Lung (tissue), 13 donors: ENCODE measurements around the gene LONRF2. TPM values are rescaled to one million over a fixed set of nuclear protein-coding genes. Genes with fewer than 3 reads are reported as not detected.

Source experiments
- ATAC-seq: fragments of 200-7000 bp; cut with Tn5 transposase; one replicate; pipeline ENCODE4 v1.9.1; 2020; ENCODE audit warnings: moderate number of reproducible peaks; ENCODE audit not compliant: insufficient read depth, low FRiP score
- DNase-seq, 3 donors: peaks; one replicate each; pipeline ENCODE4 v3.0.0-alpha.2; 2013 to 2017
- H3K27ac ChIP-seq, 2 donors: one replicate each; pipeline ENCODE4 v1.5.1; 2013; ENCODE audit warnings: mild to moderate bottlenecking in 2 of 2, moderate library complexity in 2 of 2, control low read depth in 1 of 2, inconsistent platforms in 1 of 2, low read depth in 1 of 2, low read length in 1 of 2
- H3K27me3 ChIP-seq, 3 donors: one replicate each; pipeline ENCODE4 v1.5.1; 2013; ENCODE audit warnings: low read length in 2 of 3; ENCODE audit not compliant: control insufficient read depth in 3 of 3, insufficient read depth in 3 of 3
- H3K36me3 ChIP-seq, 4 donors: one replicate each; pipeline ENCODE4 v1.5.1; 2013; ENCODE audit warnings: low read length in 4 of 4, mild to moderate bottlenecking in 1 of 4, moderate library complexity in 1 of 4; ENCODE audit not compliant: control insufficient read depth in 4 of 4, insufficient read depth in 4 of 4
- H3K4me1 ChIP-seq, 5 donors: one replicate each; pipeline ENCODE4 v1.5.1; 2013; ENCODE audit warnings: low read length in 5 of 5, mild to moderate bottlenecking in 2 of 5, moderate library complexity in 1 of 5; ENCODE audit not compliant: control insufficient read depth in 5 of 5, insufficient read depth in 5 of 5
- H3K4me3 ChIP-seq: one replicate; pipeline ENCODE4 v1.5.1; 2013; ENCODE audit warnings: mild to moderate bottlenecking, control low read depth, moderate library complexity
- H3K9ac ChIP-seq, 2 donors: one replicate each; pipeline ENCODE4 v1.5.1; 2013; ENCODE audit warnings: low read length in 2 of 2, control low read depth in 1 of 2; ENCODE audit not compliant: insufficient read depth in 1 of 2
- H3K9me3 ChIP-seq, 4 donors: one replicate each; pipeline ENCODE4 v1.5.1; 2013; ENCODE audit warnings: low read length in 3 of 4, mild to moderate bottlenecking in 1 of 4, moderate library complexity in 1 of 4; ENCODE audit not compliant: control insufficient read depth in 4 of 4, insufficient read depth in 3 of 4
- whole genome bisulfite sequencing, 2 donors: extraction: QIAGEN DNeasy Blood & Tissue Kit; methylation state at CpG; one replicate each; pipeline ENCODE4 v1.1.7; 2013; 5-methylcytosine and 5-hydroxymethylcytosine counted together
- polyA plus RNA-seq, 2 donors: library from polyadenylated mRNA; stranded (reverse); fragments of 200-250 nt; gene quantifications; one replicate each; pipeline ENCODE4 v1.2.1, GENCODE V29; 2013
- small RNA-seq: library from RNA; depleted of rRNA; stranded (forward); fragments of <200 nt; gene quantifications from one replicate; pipeline ENCODE3, GENCODE V24; 2014; ENCODE audit warnings: low replicate concordance
- total RNA-seq, 2 donors: library from RNA; depleted of rRNA in 1 of 2; stranded (reverse); fragments of >200 nt in 1 of 2; gene quantifications; one replicate each; pipeline ENCODE4 v1.2.1, GENCODE V29; 2014 to 2021
- TF ChIP-seq, protein P1 (sequence below): IDR thresholded peaks from 2 replicates; pipeline ENCODE4 v1.5.1; 2012; ENCODE audit warnings: mild to moderate bottlenecking; ENCODE audit errors: control extremely low read depth, extremely low read depth
- donor health status: control.
- donor health status: control.
- donor health status: Bipolar disorder and iron deficiency.
- donor health status: healthy.
- donor health status: DM: yes; HTN: yes; CAD: no.

The LONRF2 gene
- total and polyA plus RNA-seq, 4 donors = 0.38 to 5.2 (median 2.6) TPM

DNA sequence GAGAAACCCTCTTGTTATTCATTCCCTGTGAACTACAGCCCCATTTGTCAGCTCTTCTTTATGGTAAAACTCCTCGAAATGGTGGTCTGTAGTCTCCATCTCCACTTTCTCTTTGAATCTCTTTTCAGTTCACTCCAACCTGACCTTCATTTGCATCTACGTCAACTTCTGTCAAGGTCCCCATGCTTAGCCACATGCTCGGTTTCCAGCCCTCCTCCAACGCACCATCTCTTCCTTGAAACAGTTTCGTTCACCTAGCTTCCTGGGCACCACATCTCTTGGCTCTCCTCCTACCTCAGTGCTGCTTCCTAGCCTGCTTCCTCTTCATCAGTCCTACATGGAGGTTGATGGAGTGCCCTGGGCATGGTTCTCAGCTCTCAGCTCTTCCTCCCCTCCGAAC, 98.8 kb downstream of the LONRF2 start:
- no peak overlapping the region for H3K4me3 ChIP-seq
- H3K4me1 ChIP-seq = peaks cover 0 to 13% (median 0%) of the 10 kb centered on the region in 5 donors
- H3K27ac ChIP-seq = no peak overlapping the region
- WGBS, 2 donors = 94 to 97% methylated on average over 6 of the region's 6 CpGs
- no peaks in the 10 kb centered on the region for H3K9me3 ChIP-seq
- TF ChIP-seq, protein P1, sequence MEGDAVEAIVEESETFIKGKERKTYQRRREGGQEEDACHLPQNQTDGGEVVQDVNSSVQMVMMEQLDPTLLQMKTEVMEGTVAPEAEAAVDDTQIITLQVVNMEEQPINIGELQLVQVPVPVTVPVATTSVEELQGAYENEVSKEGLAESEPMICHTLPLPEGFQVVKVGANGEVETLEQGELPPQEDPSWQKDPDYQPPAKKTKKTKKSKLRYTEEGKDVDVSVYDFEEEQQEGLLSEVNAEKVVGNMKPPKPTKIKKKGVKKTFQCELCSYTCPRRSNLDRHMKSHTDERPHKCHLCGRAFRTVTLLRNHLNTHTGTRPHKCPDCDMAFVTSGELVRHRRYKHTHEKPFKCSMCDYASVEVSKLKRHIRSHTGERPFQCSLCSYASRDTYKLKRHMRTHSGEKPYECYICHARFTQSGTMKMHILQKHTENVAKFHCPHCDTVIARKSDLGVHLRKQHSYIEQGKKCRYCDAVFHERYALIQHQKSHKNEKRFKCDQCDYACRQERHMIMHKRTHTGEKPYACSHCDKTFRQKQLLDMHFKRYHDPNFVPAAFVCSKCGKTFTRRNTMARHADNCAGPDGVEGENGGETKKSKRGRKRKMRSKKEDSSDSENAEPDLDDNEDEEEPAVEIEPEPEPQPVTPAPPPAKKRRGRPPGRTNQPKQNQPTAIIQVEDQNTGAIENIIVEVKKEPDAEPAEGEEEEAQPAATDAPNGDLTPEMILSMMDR = no peak
- no peaks in the 10 kb centered on the region for H3K36me3 ChIP-seq
- H3K27me3 ChIP-seq = no peaks in the 10 kb centered on the region
- no peak for DNase-seq
- no peak overlapping the region for H3K9ac ChIP-seq
- ATAC-seq = no peak

Small RNA genes within 50 kb of the gene (small RNA-seq; reads per million reads assigned to genes)
- gene AC012493.2 = not detected

Other genes with a start within 250 kb of the LONRF2 start
- gene AFF3, start 179.9 kb downstream of the LONRF2 start, total RNA-seq = 10 to 100 TPM; 24.3 to 90.9 TPM
- gene AFF3, start 179.9 kb downstream of the LONRF2 start, polyA plus RNA-seq = 1 to 10 TPM; 4.2 to 5.0 TPM
- 10 to 100 TPM; 10.5 to 22.4 TPM for gene CHST10, start 95.2 kb upstream of the LONRF2 start, total RNA-seq
- gene CHST10, start 95.2 kb upstream of the LONRF2 start, polyA plus RNA-seq = 1 to 10 TPM; 5.1 to 5.5 TPM
- not detected for gene NMS, start 148.0 kb upstream of the LONRF2 start, total RNA-seq
- gene NMS, start 148.0 kb upstream of the LONRF2 start, polyA plus RNA-seq = not detected
- gene PDCL3, start 240.5 kb upstream of the LONRF2 start, total RNA-seq = 10 to 100 TPM in 1 of 2 donors, 1 to 10 TPM in 1; 8.2 to 19.7 TPM
- 10 to 100 TPM; 26.7 to 29.9 TPM for gene PDCL3, start 240.5 kb upstream of the LONRF2 start, polyA plus RNA-seq